Upper lobe of right lung (tissue), 1 donor: Measurements from ENCODE around the gene NCOA6. TPM values are rescaled to one million over a fixed set of nuclear protein-coding genes. Genes with fewer than 3 reads are reported as not detected.

Source experiments
- ATAC-seq: fragments of 200-7000 bp; cut with Tn5 transposase; one replicate; pipeline ENCODE4 v1.9.1; 2020; ENCODE audit warnings: mild to moderate bottlenecking, moderate library complexity
- DNase-seq: peaks from one replicate; pipeline ENCODE4 v3.0.0-alpha.2; 2020
- H3K27ac ChIP-seq: fragments of 200-600 bp; one replicate; pipeline ENCODE4 v1.8.0; 2022
- H3K27me3 ChIP-seq: fragments of 200-600 bp; one replicate; pipeline ENCODE4 v1.8.0; 2022; ENCODE audit warnings: mild to moderate bottlenecking
- H3K36me3 ChIP-seq: fragments of 200-600 bp; one replicate; pipeline ENCODE4 v1.8.0; 2022
- H3K4me1 ChIP-seq: fragments of 200-600 bp; one replicate; pipeline ENCODE4 v1.8.0; 2022
- H3K4me3 ChIP-seq: fragments of 200-600 bp; one replicate; pipeline ENCODE4 v1.8.0; 2022; ENCODE audit warnings: mild to moderate bottlenecking
- H3K9me3 ChIP-seq: fragments of 200-600 bp; one replicate; pipeline ENCODE4 v1.8.0; 2022
- intact Hi-C: fragments of 100-400 bp; cut with DNase I; formaldehyde crosslinking; loops from one replicate; pipeline ENCODE4 v1.11.0; 2022
- total RNA-seq: library from RNA; stranded (reverse); fragmentation: NEBNext Ultra II Directional; extraction: Animal tissue kit (Norgen Biotek cat#: 25700); gene quantifications from one replicate; pipeline ENCODE4 v1.2.1, GENCODE V29; 2021
- TF ChIP-seq, protein P1 (sequence below): fragments of 200-600 bp; IDR thresholded peaks from one replicate; pipeline ENCODE4 v1.8.0; 2022; ENCODE audit warnings: antibody characterized with exemption
- donor health status: DM: no; HTN: yes; CAD: no; lungs with severe emphysema.

NCOA6 gene
- total RNA-seq, 1 donor from 2014 or later, result 27.8 TPM

DNA sequence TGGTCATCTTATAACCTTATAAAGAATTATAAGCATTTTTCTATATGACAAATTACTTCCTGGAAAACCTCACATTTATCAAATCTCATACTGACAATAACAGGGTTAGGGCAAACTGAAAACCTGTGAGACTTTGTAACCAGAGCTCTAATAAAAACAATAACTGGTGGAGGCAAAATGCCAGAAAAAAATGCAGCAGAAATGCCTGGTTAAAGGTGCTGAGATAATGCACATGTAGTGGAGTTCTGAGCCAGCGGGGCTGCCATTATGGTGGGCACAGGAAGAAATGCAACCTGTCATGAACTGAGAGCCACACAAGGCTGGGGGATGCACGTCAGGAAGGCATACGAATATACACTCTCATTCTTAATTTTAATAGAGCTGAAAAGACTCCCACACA, 53.0 kb downstream of the NCOA6 start:
- Histone ChIP-seq H3K27ac (no peak overlapping the region), H3K4me1 (no peaks in the 10 kb centered on the region), H3K4me3 (no peak overlapping the region), H3K36me3 (peaks cover 65% of the 10 kb centered on the region), H3K27me3 (no peaks in the 10 kb centered on the region), H3K9me3 (no peaks in the 10 kb centered on the region)
- intact Hi-C loops, result no loop called here
- no peak for ATAC-seq
- TF ChIP-seq, protein P1, sequence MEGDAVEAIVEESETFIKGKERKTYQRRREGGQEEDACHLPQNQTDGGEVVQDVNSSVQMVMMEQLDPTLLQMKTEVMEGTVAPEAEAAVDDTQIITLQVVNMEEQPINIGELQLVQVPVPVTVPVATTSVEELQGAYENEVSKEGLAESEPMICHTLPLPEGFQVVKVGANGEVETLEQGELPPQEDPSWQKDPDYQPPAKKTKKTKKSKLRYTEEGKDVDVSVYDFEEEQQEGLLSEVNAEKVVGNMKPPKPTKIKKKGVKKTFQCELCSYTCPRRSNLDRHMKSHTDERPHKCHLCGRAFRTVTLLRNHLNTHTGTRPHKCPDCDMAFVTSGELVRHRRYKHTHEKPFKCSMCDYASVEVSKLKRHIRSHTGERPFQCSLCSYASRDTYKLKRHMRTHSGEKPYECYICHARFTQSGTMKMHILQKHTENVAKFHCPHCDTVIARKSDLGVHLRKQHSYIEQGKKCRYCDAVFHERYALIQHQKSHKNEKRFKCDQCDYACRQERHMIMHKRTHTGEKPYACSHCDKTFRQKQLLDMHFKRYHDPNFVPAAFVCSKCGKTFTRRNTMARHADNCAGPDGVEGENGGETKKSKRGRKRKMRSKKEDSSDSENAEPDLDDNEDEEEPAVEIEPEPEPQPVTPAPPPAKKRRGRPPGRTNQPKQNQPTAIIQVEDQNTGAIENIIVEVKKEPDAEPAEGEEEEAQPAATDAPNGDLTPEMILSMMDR, result no peak
- no peak for DNase-seq

DNA sequence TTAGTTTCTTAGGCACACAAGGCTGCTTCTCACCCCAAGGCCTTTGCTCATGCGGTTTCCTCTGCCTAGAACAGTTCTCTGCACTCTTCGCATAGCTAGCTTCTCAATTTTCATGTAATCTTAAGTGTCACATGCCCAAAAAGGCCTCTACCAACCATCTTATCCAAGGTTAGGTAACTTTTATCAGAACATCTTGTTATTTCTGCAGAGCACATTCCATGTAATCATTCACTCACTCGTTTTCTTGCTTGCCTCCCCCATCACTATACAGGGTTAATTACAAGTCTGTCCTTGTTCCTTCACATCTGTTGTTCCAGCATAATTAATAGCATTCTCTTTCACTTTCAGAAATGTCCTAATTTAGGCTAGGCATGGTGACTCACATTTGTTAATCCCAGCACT, 53.8 kb downstream of the NCOA6 start:
- Histone ChIP-seq H3K9me3 (no peaks in the 10 kb centered on the region), H3K27ac (no peak overlapping the region), H3K4me1 (no peaks in the 10 kb centered on the region), H3K27me3 (no peaks in the 10 kb centered on the region), H3K4me3 (no peak overlapping the region), H3K36me3 (peaks cover 72% of the 10 kb centered on the region)
- no peak for DNase-seq
- TF ChIP-seq, protein P1, result no peak
- no peak for ATAC-seq
- intact Hi-C loops, result no loop called here

DNA sequence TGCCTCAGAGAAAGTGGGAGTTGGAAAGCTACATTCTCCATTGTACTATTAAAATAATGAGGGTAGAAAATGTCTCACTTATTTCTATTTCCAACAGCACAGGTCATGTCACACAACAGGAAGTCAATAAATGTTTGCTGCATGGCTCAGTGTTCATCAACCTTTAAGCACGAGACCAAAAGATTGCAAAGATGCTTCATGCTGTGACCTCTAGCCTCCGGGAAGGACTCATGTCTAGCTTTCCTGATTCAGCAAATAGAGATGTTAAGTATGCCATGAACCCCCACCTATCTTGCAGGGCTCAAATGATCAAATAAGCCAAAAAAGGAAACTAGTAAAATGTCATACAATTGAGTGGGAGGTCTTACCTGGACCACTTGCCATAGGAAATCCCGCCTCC, 57.4 kb downstream of the NCOA6 start:
- Histone ChIP-seq H3K27me3 (no peaks in the 10 kb centered on the region), H3K4me1 (no peaks in the 10 kb centered on the region), H3K27ac (no peak overlapping the region), H3K9me3 (no peaks in the 10 kb centered on the region), H3K36me3 (peaks cover 76% of the 10 kb centered on the region), H3K4me3 (no peak overlapping the region)
- DNase-seq, result no peak
- TF ChIP-seq, protein P1, result no peak
- ATAC-seq, result no peak
- intact Hi-C loops, result no loop called here

DNA sequence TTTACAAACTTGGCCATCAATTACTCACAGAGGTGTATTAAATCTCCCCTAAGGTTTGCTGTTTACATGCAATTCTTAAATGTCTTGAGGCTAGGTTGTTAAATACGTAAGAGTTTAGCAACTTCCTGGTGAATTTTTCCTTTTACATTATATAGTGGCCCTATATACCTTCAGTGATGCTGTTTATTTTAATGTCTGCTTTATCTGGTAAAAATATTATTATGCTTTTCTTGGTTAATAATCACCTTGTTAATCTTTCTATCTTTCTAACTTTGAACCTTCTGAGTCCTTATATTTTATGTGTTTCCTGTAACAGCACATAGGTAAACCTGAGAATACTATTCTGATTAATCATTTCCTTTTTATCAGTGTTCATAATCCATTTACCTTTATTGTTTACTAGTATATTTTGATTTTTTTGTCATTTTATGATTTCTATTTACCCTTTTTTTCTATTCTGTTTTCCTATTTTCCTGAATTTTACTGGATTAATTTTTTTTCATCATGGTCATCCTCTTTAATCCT, 63.4 kb downstream of the NCOA6 start:
- DNase-seq (no peak), ATAC-seq (no peak)
- peaks cover 88% of the 10 kb centered on the region for H3K36me3 ChIP-seq
- H3K4me3 ChIP-seq, result no peak overlapping the region
- H3K4me1 ChIP-seq, result no peaks in the 10 kb centered on the region
- no peaks in the 10 kb centered on the region for H3K27me3 ChIP-seq
- intact Hi-C loops, result no loop called here
- TF ChIP-seq, protein P1, result no peak
- H3K9me3 ChIP-seq, result no peaks in the 10 kb centered on the region
- H3K27ac ChIP-seq, result no peak overlapping the region

DNA sequence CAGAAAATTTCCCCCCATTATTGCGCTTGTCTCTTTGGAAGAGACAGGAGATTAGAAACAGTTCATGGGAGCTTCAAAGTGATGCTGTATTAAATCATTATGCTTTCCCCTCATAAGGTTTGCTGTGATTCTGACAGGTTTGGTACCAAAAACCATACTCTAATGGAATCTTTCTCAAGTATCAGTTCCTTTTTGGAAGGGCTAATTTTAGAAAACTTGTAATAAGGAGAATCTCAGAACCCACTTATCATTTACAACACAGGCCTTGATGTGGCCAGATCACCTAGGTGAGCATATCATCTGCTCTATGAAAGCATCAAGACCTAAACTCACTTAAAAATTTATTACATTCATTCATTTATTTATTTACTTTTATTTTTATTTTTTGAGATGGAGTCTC, 70.1 kb downstream of the NCOA6 start:
- intact Hi-C loops, result no loop called here
- Histone ChIP-seq H3K4me1 (no peaks in the 10 kb centered on the region), H3K36me3 (peaks cover 94% of the 10 kb centered on the region), H3K27me3 (no peaks in the 10 kb centered on the region), H3K9me3 (no peaks in the 10 kb centered on the region), H3K4me3 (no peak overlapping the region), H3K27ac (no peak overlapping the region)
- TF ChIP-seq, protein P1, result no peak
- ATAC-seq (no peak), DNase-seq (no peak)

DNA sequence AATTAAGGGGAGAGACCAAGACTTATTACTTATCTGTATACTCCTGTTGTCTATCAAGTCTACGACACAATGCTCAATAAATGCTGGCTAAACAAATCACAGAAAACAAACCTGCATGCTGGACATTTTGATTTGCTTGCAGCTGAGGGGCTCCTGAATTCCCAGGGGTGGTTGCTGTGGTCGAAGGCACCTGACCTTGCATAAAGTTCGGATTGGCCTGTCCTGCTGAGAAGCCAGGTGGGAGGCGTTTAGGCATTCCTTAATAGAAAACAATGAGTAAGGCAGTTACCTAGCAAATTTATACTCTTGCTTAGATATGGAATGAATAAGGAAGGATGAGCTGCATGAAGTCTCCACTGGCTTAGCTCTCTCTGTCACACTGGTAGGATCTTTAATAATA, 70.8 kb downstream of the NCOA6 start:
- H3K36me3 ChIP-seq, result peaks cover 94% of the 10 kb centered on the region
- no peaks in the 10 kb centered on the region for H3K4me1 ChIP-seq
- H3K9me3 ChIP-seq, result no peaks in the 10 kb centered on the region
- DNase-seq (no peak), ATAC-seq (no peak)
- no peaks in the 10 kb centered on the region for H3K27me3 ChIP-seq
- intact Hi-C loops, result no loop called here
- H3K27ac ChIP-seq, result no peak overlapping the region
- H3K4me3 ChIP-seq, result no peak overlapping the region
- TF ChIP-seq, protein P1, result no peak
